Measurements from ENCODE around the gene CEP89.

The CEP89 gene

DNA sequence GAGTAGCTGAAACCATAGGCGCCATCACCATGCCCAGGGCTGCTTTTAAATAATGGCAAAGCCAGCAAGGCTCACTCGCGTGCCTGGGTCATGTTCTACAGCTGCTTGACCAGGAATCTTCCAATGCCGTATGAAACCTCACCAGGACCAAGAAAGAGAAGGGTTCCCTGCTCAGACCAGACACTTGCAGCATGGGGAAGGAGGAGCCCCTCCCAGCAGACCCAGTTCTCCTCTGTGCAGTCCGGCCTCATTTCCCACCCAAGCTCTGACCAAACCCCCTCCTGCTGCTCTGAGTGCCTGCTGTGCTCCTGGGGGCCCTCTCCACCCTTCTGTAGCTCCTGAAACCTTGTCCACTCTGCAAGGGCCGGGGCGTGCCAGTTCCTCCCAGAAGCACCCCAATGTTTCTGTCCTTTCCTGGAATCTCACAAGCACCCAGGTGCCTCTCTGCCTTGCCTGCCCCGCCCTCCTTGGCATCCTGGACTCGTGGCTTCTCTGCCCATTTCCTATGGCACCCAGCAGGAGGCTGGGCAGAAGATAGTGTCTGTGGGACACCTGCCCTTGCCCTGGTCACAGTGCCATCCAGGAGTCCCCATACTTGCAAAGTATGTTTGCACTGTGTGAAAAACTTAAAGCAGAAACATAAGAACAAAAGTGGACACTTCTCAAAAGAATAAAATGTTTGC, 95.4 kb downstream of the CEP89 start:
- no peak overlapping the region for H3K27ac ChIP-seq (ENCODE audit: low read length)
- H4K20me1 ChIP-seq (ENCODE audit: insufficient read depth, low read length), result no peaks in the 10 kb centered on the region
- H3K9me3 ChIP-seq (ENCODE audit: insufficient read depth, low read length, severe bottlenecking), result no peaks in the 10 kb centered on the region
- H3K9ac ChIP-seq (ENCODE audit: low read depth, low read length), result no peak overlapping the region
- DNase-seq, result no peak
- TF ChIP-seq CTCF (IDR thresholded peaks at IDR 0.05; ENCODE audit: borderline replicate concordance, extremely low read depth, low read length, poor library complexity, severe bottlenecking) (no peak), EZH2 (IDR thresholded peaks at IDR 0.05; ENCODE audit: borderline replicate concordance, low read depth, low read length, severe bottlenecking) (no peak)
- ATAC-seq (ENCODE audit: insufficient read depth, low read depth), result no peak
- H3K79me2 ChIP-seq (ENCODE audit: insufficient read depth, low read length), result no peaks in the 10 kb centered on the region
- H3K36me3 ChIP-seq (ENCODE audit: insufficient read depth, low read length), result peaks cover 9% of the 10 kb centered on the region
- H3K27me3 ChIP-seq (ENCODE audit: insufficient read depth, low read length, poor library complexity), result no peaks in the 10 kb centered on the region
- H3K4me3 ChIP-seq (ENCODE audit: low read depth in 1 of 2, low read length in 2 of 2), result no peak overlapping the region
- H3K4me1 ChIP-seq (ENCODE audit: insufficient read depth, low read length), result no peaks in the 10 kb centered on the region
- H3K4me2 ChIP-seq (ENCODE audit: insufficient read depth, low read length), result no peak overlapping the region
- no peak overlapping the region for H2AFZ ChIP-seq (ENCODE audit: low read depth, low read length)

GRCh38 chr19:32875428-32875827, 96.3 kb downstream of the CEP89 start:
- Histone ChIP-seq H3K27ac (ENCODE audit: low read length) (no peak overlapping the region), H3K4me2 (ENCODE audit: insufficient read depth, low read length) (no peak overlapping the region), H2AFZ (ENCODE audit: low read depth, low read length) (no peak overlapping the region), H3K4me3 (ENCODE audit: low read depth in 1 of 2, low read length in 2 of 2) (no peak overlapping the region), H3K9me3 (ENCODE audit: insufficient read depth, low read length, severe bottlenecking) (no peaks in the 10 kb centered on the region), H4K20me1 (ENCODE audit: insufficient read depth, low read length) (no peaks in the 10 kb centered on the region), H3K36me3 (ENCODE audit: insufficient read depth, low read length) (peaks cover 9% of the 10 kb centered on the region), H3K9ac (ENCODE audit: low read depth, low read length) (no peak overlapping the region), H3K4me1 (ENCODE audit: insufficient read depth, low read length) (no peaks in the 10 kb centered on the region), H3K79me2 (ENCODE audit: insufficient read depth, low read length) (no peaks in the 10 kb centered on the region), H3K27me3 (ENCODE audit: insufficient read depth, low read length, poor library complexity) (no peaks in the 10 kb centered on the region)
- TF ChIP-seq EZH2 (IDR thresholded peaks at IDR 0.05; ENCODE audit: borderline replicate concordance, low read depth, low read length, severe bottlenecking) (no peak), CTCF (IDR thresholded peaks at IDR 0.05; ENCODE audit: borderline replicate concordance, extremely low read depth, low read length, poor library complexity, severe bottlenecking) (no peak)
- ATAC-seq (ENCODE audit: insufficient read depth, low read depth), result no peak
- DNase-seq, result no peak

GRCh38 chr19:32874605-32875004, 97.2 kb downstream of the CEP89 start:
- H3K4me1 ChIP-seq (ENCODE audit: insufficient read depth, low read length), result no peaks in the 10 kb centered on the region
- TF ChIP-seq CTCF (IDR thresholded peaks at IDR 0.05; ENCODE audit: borderline replicate concordance, extremely low read depth, low read length, poor library complexity, severe bottlenecking) (no peak), EZH2 (IDR thresholded peaks at IDR 0.05; ENCODE audit: borderline replicate concordance, low read depth, low read length, severe bottlenecking) (no peak)
- H3K4me2 ChIP-seq (ENCODE audit: insufficient read depth, low read length), result no peak overlapping the region
- H3K4me3 ChIP-seq (ENCODE audit: low read depth in 1 of 2, low read length in 2 of 2), result no peak overlapping the region
- H2AFZ ChIP-seq (ENCODE audit: low read depth, low read length), result no peak overlapping the region
- no peaks in the 10 kb centered on the region for H3K79me2 ChIP-seq (ENCODE audit: insufficient read depth, low read length)
- H3K9ac ChIP-seq (ENCODE audit: low read depth, low read length), result no peak overlapping the region
- no peak overlapping the region for H3K27ac ChIP-seq (ENCODE audit: low read length)
- peaks cover 9% of the 10 kb centered on the region for H3K36me3 ChIP-seq (ENCODE audit: insufficient read depth, low read length)
- ATAC-seq (ENCODE audit: insufficient read depth, low read depth) (no peak), DNase-seq (no peak)
- H3K9me3 ChIP-seq (ENCODE audit: insufficient read depth, low read length, severe bottlenecking), result no peaks in the 10 kb centered on the region
- H3K27me3 ChIP-seq (ENCODE audit: insufficient read depth, low read length, poor library complexity), result no peaks in the 10 kb centered on the region
- no peaks in the 10 kb centered on the region for H4K20me1 ChIP-seq (ENCODE audit: insufficient read depth, low read length)

Data from DND-41 (cell line).